GM10248 (cell line): ENCODE results near the gene PINLYP.

Experiments
- CTCF ChIA-PET: fragments of 300-600 bp; sonication (Branson Sonifier 250); formaldehyde crosslinking; extraction: SDS; loops from one replicate; lab custom pipeline; 2021; ENCODE audit warnings: antibody characterized with exemption; lab: Yijun Ruan, JAX
- POLR2A ChIA-PET: fragments of 350-650 bp; sonication (Branson Sonifier 250); formaldehyde crosslinking; extraction: SDS; loops from one replicate; lab custom pipeline; 2020; ENCODE audit warnings: antibody characterized with exemption; lab: Yijun Ruan, JAX
- DNase-seq: peaks from one replicate; pipeline ENCODE4 v3.0.0; 2012; ENCODE audit errors: extremely low spot score
- CTCF ChIP-seq: IDR thresholded peaks from 2 replicates; pipeline ENCODE4 v1.5.1; 2012; ENCODE audit warnings: mild to moderate bottlenecking, low read depth; ENCODE audit errors: extremely low read depth, missing control alignments, control extremely low read depth

Gene PINLYP

DNA sequence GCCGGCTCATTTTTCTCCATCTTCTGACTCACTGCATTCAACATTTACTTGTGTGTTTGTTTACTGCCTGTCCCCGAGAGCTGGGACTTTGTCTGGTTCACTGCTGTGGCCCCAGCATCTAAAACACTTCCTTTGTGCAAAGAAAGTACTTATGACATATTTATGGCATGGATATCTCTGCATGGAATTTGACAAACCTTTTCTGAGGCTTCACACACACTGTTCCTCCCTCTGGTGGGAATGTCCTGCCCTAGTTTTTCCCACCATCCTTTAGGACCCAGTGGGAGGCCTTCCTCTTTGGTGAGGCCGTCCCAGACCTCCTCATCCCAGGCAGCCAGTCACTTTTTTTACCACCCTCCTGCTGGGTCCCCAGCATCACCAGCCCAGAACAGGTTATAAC lies 34.9 kb downstream of the PINLYP start:
- ChIA-PET CTCF (interaction anchor here (0.9 to 1.4 kb wide), 2 partner anchors 10 to 50 kb away, joined by 3 read pairs; no protein-coding TSS in a partner anchor), POLR2A (interaction anchor here (0.5 kb wide), 1 partner anchor 42 kb away, joined by 3 read pairs; no protein-coding TSS in a partner anchor)
- DNase-seq, result no peak
- no peak for TF ChIP-seq CTCF

DNA sequence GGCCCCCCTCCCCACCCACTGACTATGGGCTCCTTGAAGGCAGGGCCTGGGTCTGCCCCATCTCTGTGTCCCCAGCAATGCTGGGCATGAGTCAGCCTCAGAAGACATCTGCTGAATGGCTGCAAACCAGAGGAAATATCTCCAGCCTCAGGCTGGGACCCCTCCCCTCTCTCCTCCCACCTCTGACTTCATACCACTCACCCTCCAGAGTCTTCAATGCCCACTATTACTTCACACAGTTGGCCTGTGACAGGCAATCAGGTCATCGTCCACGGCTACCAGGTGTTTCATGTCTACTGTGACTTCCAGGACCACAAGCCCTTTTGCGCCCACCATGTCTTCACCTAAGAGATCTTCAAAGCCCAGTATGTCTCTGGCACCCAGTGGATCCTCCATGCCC lies 36.2 kb downstream of the PINLYP start, which contains the start of gene SRRM5:
Gene SRRM5, plus strand, starts transcription at position 301 of the 400 bp plus-strand sequence. Its CDS starts 34 bp downstream, at position 335.
- CTCF ChIA-PET, result interaction anchor here (1.4 kb wide), 1 partner anchor 12 kb away, joined by 3 read pairs; no protein-coding TSS in a partner anchor
- no peak for TF ChIP-seq CTCF
- POLR2A ChIA-PET, result interaction anchor here (0.7 kb wide), 1 partner anchor 86 kb away, joined by 3 read pairs; no protein-coding TSS in a partner anchor
- no peak for DNase-seq

DNA sequence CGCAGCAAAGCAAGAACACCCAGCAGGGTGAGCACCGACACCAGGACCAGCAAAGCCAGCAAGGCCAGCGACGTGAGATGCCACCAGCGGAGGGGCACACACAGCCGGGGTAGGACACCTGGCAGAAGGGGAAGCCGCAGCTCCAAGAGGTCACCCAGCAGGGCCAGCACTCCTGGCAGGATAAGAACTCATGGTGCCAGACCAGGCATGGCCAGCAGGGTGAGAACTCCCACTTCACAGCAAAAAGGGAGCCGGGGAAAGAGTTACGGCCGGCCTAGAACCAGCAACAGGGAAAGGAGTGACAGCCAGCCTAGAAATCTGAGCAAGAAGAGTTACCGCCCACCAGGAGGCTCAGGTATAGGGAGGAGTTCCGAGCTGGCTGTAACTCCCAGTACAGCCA lies 36.8 kb downstream of the PINLYP start:
- POLR2A ChIA-PET, result no interaction called here
- CTCF ChIA-PET, result no interaction called here
- TF ChIP-seq CTCF, result no peak
- DNase-seq, result no peak

DNA sequence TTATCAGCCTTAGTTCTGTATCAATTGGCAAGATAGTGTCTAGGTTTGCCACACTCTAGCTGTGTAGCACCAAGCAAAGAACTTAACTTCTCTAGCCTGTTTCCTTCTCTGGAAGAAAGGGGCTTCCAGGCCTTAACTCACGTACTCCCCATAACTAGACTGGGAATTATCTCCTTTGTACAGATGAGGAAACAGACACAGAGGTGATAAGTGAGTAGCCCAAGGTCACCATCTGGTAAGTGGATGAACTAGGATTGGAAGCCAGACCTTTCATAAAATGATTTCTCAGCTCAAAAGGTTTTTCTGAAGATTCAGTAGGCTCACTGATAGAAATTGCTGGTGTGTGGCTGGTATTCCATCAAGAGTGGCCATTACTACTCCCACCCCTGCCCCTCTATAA lies 40.7 kb downstream of the PINLYP start:
- TF ChIP-seq CTCF, result no peak
- POLR2A ChIA-PET, result no interaction called here
- CTCF ChIA-PET, result interaction anchor here (1.2 kb wide), 1 partner anchor 61 kb away, joined by 6 read pairs; no protein-coding TSS in a partner anchor
- DNase-seq, result no peak

DNA sequence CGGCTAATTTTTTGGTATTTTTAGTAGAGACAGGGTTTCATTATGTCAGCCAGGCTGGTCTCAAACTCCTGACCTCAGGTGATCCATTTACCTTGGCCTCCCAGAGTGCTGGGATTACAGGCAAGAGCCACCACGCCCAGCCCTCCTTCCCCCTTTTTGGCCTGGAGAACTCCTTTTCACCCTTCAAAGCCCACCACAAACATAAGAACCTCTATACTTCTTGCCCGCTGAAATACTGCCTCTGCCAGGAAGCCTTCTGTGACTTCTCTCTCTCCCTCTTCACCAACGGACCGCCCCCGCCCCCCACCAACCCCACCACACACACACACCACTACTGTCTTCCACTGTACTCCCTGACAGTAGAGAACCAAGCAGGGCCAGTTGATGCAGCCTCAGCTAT lies 41.4 kb downstream of the PINLYP start:
- no peak for TF ChIP-seq CTCF
- POLR2A ChIA-PET, result no interaction called here
- CTCF ChIA-PET, result interaction anchor here (1.0 to 2.1 kb wide), 4 partner anchors 11 to 81 kb away, joined by 3 to 4 read pairs (median 4); no protein-coding TSS in a partner anchor
- DNase-seq, result no peak

GRCh38 chr19:43618921-43619261 lies 43.3 kb downstream of the PINLYP start:
- ChIA-PET POLR2A (no interaction called here), CTCF (interaction anchor here (0.7 to 2.1 kb wide), 2 partner anchors 34 to 64 kb away, joined by 3 to 4 read pairs; no protein-coding TSS in a partner anchor)
- peak; percentile 74 for DNase-seq
- TF ChIP-seq CTCF, result no peak
